ENCODE data around the gene CUX1. TPM values are rescaled to one million over a fixed set of nuclear protein-coding genes. Genes with fewer than 3 reads are reported as not detected.

Gene CUX1
- total RNA-seq, 1 donor from 2014 or later, result 56.5 TPM

- Mint-ChIP-seq H3K27ac (ENCODE audit: unreplicated experiment) (no peak overlapping the region), H3K27me3 (ENCODE audit: unreplicated experiment) (peaks cover 10% of the 10 kb centered on the region), H3K4me1 (ENCODE audit: low read depth, unreplicated experiment) (peaks cover 33% of the 10 kb centered on the region), H3K4me3 (ENCODE audit: unreplicated experiment) (peak overlapping the region; percentile 49), H3K36me3 (ENCODE audit: unreplicated experiment) (no peaks in the 10 kb centered on the region), H3K9me3 (ENCODE audit: unreplicated experiment) (peaks cover 4% of the 10 kb centered on the region)
- no peak for DNase-seq
- TF ChIP-seq, protein P1, sequence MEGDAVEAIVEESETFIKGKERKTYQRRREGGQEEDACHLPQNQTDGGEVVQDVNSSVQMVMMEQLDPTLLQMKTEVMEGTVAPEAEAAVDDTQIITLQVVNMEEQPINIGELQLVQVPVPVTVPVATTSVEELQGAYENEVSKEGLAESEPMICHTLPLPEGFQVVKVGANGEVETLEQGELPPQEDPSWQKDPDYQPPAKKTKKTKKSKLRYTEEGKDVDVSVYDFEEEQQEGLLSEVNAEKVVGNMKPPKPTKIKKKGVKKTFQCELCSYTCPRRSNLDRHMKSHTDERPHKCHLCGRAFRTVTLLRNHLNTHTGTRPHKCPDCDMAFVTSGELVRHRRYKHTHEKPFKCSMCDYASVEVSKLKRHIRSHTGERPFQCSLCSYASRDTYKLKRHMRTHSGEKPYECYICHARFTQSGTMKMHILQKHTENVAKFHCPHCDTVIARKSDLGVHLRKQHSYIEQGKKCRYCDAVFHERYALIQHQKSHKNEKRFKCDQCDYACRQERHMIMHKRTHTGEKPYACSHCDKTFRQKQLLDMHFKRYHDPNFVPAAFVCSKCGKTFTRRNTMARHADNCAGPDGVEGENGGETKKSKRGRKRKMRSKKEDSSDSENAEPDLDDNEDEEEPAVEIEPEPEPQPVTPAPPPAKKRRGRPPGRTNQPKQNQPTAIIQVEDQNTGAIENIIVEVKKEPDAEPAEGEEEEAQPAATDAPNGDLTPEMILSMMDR (IDR thresholded peaks at IDR 0.05; ENCODE audit: partially characterized antibody, unreplicated experiment), result no peak
Measured at GRCh38 chr7:101941481-101942383, 124.3 kb downstream of the CUX1 start.

DNA sequence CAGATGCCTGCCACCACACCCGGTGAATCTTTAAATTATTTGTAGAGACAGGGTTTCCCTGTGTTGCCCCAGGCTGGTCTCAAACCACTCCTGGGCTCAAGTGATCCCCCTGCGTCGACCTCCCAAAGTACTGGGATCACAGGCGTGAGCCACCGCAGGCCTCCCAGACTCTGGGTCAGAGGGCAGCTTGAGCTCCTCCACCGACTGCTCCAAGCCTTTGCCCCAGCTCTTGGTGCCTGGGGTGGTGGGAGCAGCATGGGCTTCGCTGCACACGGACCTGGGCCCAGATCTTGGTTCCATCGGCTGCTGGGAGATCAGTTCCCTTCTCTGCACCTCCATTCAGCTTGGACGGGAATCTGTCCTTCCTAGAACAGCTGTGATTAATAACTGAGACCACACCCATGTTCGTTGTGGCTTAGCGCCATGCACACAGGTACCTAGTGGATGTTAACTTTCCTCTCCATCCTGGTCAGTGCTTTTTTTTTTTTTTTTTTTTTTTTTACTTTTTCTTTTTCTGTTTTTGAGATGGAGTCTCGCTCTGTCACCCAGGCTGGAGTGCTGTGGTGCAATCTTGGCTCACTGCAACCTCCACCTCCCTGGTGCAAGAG lies 125.3 kb downstream of the CUX1 start:
- TF ChIP-seq, protein P1 (IDR thresholded peaks at IDR 0.05; ENCODE audit: partially characterized antibody, unreplicated experiment), result no peak
- no peak for DNase-seq
- H3K27me3 Mint-ChIP-seq (ENCODE audit: unreplicated experiment), result peaks cover 10% of the 10 kb centered on the region
- no peak overlapping the region for H3K27ac Mint-ChIP-seq (ENCODE audit: unreplicated experiment)
- H3K4me3 Mint-ChIP-seq (ENCODE audit: unreplicated experiment), result no peak overlapping the region
- no peaks in the 10 kb centered on the region for H3K36me3 Mint-ChIP-seq (ENCODE audit: unreplicated experiment)
- peaks cover 7% of the 10 kb centered on the region for H3K9me3 Mint-ChIP-seq (ENCODE audit: unreplicated experiment)
- H3K4me1 Mint-ChIP-seq (ENCODE audit: low read depth, unreplicated experiment), result peaks cover 29% of the 10 kb centered on the region

DNA sequence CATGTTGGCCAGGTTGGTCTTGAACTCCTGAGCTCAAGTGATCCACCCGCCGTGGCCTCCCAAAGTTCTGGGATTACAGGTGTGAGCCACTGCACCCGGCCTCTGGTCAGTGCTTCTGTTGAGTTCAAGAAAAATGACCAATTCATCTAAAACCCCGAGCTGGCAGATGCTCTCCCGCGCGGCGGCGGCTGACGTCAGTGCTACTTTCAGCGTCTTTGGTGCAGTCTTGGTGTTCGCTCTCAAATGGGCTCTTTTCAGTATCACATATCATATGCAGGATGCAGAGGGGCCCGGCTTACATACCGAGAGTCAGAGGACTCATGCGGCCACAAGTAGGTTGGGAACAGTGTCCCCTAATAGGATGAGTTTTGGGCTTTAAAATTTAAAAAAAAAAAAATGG lies 125.9 kb downstream of the CUX1 start:
- no peak for DNase-seq
- Mint-ChIP-seq H3K27ac (ENCODE audit: unreplicated experiment) (no peak overlapping the region), H3K4me3 (ENCODE audit: unreplicated experiment) (no peak overlapping the region), H3K9me3 (ENCODE audit: unreplicated experiment) (peaks cover 7% of the 10 kb centered on the region), H3K36me3 (ENCODE audit: unreplicated experiment) (no peaks in the 10 kb centered on the region), H3K27me3 (ENCODE audit: unreplicated experiment) (peaks cover 10% of the 10 kb centered on the region), H3K4me1 (ENCODE audit: low read depth, unreplicated experiment) (peaks cover 29% of the 10 kb centered on the region)
- TF ChIP-seq, protein P1 (IDR thresholded peaks at IDR 0.05; ENCODE audit: partially characterized antibody, unreplicated experiment), result no peak

GRCh38 chr7:101943889-101944600 lies 126.6 kb downstream of the CUX1 start:
- DNase-seq, result no peak
- Mint-ChIP-seq H3K27ac (ENCODE audit: unreplicated experiment) (no peak overlapping the region), H3K4me3 (ENCODE audit: unreplicated experiment) (no peak overlapping the region), H3K27me3 (ENCODE audit: unreplicated experiment) (peaks cover 10% of the 10 kb centered on the region), H3K4me1 (ENCODE audit: low read depth, unreplicated experiment) (peaks cover 29% of the 10 kb centered on the region), H3K9me3 (ENCODE audit: unreplicated experiment) (peaks cover 7% of the 10 kb centered on the region), H3K36me3 (ENCODE audit: unreplicated experiment) (no peaks in the 10 kb centered on the region)
- TF ChIP-seq, protein P1 (IDR thresholded peaks at IDR 0.05; ENCODE audit: partially characterized antibody, unreplicated experiment), result no peak
